Activated naive CD4-positive, alpha-beta T cell treated with anti-CD3 and anti-CD28 coated beads, Interleukin-2, amount 50 U/mL, for 72 hours (primary cell): ENCODE results near the gene MRPL37. TPM values are rescaled to one million over a fixed set of nuclear protein-coding genes. Genes with fewer than 3 reads are reported as not detected.

ENCODE experiments used
- ATAC-seq, 2 donors: fragments of 150-1000 bp; cut with Tn5 transposase; 2 replicates each; pipeline ENCODE4 v1.10.0; 2021; ENCODE audit warnings: mild to moderate bottlenecking in 2 of 2, moderate library complexity in 2 of 2
- DNase-seq, 2 donors: peaks; one replicate each; pipeline ENCODE4 v3.0.0; 2021 to 2022; ENCODE audit warnings: low spot score in 2 of 2
- H3K27ac Mint-ChIP-seq, 2 donors: one replicate each; pipeline ENCODE4 v1.8.0; 2022; ENCODE audit warnings: mild to moderate bottlenecking in 2 of 2, mixed read lengths in 2 of 2
- H3K36me3 Mint-ChIP-seq, 2 donors: one replicate each; pipeline ENCODE4 v1.8.0; 2022; ENCODE audit warnings: mixed read lengths in 2 of 2
- H3K9me3 Mint-ChIP-seq, 2 donors: one replicate each; pipeline ENCODE4 v1.8.0; 2022; ENCODE audit warnings: mixed read lengths in 2 of 2
- total RNA-seq, 2 donors: library from RNA; stranded (reverse); gene quantifications; one replicate each; pipeline ENCODE4 v1.2.3, GENCODE V29; 2022

The MRPL37 gene
- total RNA-seq, 2 donors from 2014 or later = 169 to 186 TPM

DNA sequence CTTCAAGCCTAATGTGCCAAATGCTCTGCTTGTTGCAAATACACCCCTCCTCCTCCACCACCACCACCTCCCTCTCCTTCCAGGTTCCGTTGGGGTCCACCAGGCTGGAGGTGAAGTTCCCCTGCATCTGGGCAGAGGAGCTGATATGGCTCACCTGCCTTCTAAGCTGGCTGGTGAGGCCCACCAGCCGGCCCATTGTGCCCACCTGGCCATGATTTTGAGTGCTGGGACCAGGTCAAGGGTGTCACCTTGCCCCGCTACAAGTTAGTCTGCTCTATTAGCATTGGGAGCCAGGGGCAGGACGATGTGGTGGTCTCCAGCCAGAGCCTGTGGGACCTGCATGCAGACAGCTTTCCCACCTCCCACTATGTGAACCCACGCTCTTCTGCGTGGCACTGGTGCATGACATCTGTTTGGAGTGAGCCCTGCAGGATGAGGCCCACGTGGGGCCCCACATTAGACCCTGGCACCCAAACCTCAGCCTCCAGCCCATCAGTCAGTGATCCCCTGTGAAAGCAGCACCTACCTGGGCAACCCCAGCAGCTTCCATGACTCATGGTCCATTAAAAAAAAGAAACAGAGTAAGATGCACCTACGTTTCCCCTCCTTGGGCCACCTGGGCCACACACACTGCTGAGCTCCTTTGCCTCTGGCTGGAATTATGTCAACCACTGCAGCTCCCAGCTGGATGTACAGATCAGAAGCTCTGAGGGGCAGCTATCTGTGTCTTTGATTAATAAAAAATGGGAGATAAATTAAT lies 31.6 kb upstream of the MRPL37 start:
- no peaks in the 10 kb centered on the region for H3K9me3 Mint-ChIP-seq
- H3K27ac Mint-ChIP-seq = peak overlapping the region in 1 of 2 donors; percentile 30

DNA sequence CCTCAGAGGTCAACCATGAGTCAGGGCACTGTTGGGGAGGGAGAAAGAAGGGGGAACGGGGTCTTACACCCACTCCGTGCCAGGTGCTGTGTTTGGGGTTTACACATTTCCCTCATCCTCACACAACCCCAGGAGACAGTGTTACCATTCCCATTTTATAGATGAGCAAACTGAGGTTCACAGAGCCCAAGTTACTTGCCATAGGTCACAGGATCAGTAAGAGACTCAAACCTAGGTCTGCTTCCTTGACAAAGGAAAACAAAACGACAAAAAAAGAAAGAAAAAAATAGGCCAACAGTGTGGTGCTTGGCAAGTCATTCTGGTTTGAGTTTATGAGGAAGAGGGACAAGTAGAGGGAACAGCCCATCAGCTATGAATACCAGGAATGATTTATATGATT lies 30.9 kb upstream of the MRPL37 start:
- DNase-seq = no peak
- ATAC-seq = no peak
- Mint-ChIP-seq H3K36me3 (no peaks in the 10 kb centered on the region), H3K27ac (peak overlapping the region in 1 of 2 donors; percentile 20), H3K9me3 (no peaks in the 10 kb centered on the region)

More for the DNA sequence above, 31.6 kb upstream of the MRPL37 start:
- no peaks in the 10 kb centered on the region for H3K36me3 Mint-ChIP-seq
- no peak for ATAC-seq
- DNase-seq = no peak

DNA sequence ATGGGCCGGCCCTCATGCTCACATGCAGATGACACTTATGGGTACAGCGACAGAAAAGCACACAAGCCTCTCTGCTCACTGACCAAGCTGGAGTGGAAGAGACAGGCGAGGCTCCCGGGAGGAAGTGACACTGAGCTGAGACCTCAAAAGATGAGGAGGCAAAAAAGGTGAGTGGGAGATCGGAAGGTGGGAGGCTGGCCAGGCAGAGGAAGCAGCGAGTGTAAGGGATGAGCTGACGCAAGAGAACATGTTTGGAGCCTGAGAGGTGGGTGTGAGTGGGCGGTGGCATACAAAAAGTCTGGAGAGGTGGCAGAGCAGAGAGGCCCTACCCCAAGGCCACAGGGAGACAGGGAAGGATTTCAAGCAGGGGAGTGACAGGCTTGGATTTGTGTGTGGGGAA lies 29.0 kb upstream of the MRPL37 start:
- no peak for ATAC-seq
- H3K27ac Mint-ChIP-seq = peak overlapping the region; percentile 72 to 86
- no peaks in the 10 kb centered on the region for H3K9me3 Mint-ChIP-seq
- no peak for DNase-seq
- no peaks in the 10 kb centered on the region for H3K36me3 Mint-ChIP-seq

DNA sequence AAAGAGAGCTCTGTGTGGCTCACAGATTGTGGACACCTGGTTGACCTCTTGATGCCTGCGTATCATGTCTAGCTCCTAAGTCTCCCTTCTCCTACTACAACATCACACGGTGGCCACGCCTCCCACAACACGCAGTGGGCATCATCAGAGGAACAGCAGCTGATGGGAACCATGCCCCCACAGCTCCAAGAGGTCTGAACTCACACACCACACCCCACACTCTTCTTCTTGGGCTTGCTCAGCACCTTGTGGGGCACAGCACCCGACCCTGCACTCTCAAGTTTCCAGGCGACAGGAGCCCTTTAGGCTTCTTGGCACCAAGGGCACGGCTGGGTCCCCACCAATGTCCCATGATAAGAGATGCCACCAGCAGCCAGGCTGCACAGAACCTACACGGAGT lies 28.4 kb upstream of the MRPL37 start:
- no peak for ATAC-seq
- Mint-ChIP-seq H3K36me3 (no peaks in the 10 kb centered on the region), H3K9me3 (no peaks in the 10 kb centered on the region), H3K27ac (no peak overlapping the region)
- no peak for DNase-seq

DNA sequence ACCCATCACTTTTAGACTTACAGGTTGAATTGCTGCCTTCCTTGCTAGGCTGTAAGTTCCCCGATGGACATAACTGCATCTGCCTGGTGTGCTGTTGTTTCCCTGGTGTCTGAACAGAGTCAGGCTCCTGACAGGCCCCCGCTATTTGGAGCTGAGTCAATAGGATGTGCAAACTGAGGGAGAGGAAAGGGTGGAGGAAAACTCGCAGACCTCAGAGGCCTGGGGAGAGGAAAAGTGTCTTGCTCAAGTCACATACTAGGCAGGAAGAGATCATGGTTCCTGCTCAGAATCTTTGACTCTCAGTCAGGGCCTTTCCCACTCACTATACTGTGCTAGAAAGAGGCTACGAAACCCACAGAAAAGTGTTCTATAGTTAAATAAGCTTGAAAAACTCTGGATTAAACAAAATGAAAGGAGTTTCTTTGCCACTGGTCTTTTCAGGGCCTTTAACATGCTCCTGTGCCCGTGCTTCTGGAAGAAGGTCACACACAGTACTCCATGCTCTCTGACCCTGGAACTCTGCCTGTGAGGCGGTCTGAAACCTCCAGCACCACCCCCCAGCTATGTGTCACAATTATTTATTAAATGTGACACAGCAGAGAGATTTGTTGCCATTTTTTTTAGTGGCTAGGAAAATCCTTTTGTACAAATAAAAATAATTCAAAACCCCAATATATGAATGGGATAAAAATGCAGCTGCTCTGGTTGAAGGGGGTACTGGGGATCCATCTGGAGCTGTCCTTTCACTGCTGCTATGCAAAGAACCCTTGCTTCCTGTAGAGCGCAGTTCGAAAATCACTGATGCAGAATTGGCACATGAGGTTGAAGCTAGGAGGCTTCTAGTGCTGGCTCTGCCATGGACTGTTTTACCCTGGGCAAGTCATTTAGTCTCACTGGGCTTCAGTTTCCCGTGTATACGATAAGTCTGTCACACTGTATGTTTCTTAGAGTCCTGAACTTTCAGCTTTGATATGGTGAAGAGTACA lies 27.1 kb upstream of the MRPL37 start:
- H3K9me3 Mint-ChIP-seq = no peaks in the 10 kb centered on the region

GRCh38 chr1:54173681-54174080 lies 26.3 kb upstream of the MRPL37 start:
- ATAC-seq (no peak), DNase-seq (no peak)
- Mint-ChIP-seq H3K36me3 (no peaks in the 10 kb centered on the region), H3K9me3 (no peaks in the 10 kb centered on the region), H3K27ac (no peak overlapping the region)

More for the DNA sequence above, 27.1 kb upstream of the MRPL37 start:
- Mint-ChIP-seq H3K36me3 (no peaks in the 10 kb centered on the region), H3K27ac (no peak overlapping the region)
- no peak for DNase-seq
- ATAC-seq = no peak

GRCh38 chr1:54174106-54174505 lies 25.9 kb upstream of the MRPL37 start:
- Mint-ChIP-seq H3K9me3 (no peaks in the 10 kb centered on the region), H3K36me3 (no peaks in the 10 kb centered on the region), H3K27ac (no peak overlapping the region)
- no peak for DNase-seq
- no peak for ATAC-seq

- H3K27ac Mint-ChIP-seq = peak overlapping the region in 1 of 2 donors; percentile 77
- no peaks in the 10 kb centered on the region for H3K9me3 Mint-ChIP-seq
- H3K36me3 Mint-ChIP-seq = no peaks in the 10 kb centered on the region
- ATAC-seq (no peak), DNase-seq (no peak)
These were observed 23.2 kb upstream of the MRPL37 start for GRCh38 chr1:54176621-54177327.

GRCh38 chr1:54177726-54178125 lies 22.2 kb upstream of the MRPL37 start:
- Mint-ChIP-seq H3K36me3 (no peaks in the 10 kb centered on the region), H3K9me3 (no peaks in the 10 kb centered on the region), H3K27ac (peak overlapping the region in 1 of 2 donors; percentile 82)
- ATAC-seq = no peak
- no peak for DNase-seq

DNA sequence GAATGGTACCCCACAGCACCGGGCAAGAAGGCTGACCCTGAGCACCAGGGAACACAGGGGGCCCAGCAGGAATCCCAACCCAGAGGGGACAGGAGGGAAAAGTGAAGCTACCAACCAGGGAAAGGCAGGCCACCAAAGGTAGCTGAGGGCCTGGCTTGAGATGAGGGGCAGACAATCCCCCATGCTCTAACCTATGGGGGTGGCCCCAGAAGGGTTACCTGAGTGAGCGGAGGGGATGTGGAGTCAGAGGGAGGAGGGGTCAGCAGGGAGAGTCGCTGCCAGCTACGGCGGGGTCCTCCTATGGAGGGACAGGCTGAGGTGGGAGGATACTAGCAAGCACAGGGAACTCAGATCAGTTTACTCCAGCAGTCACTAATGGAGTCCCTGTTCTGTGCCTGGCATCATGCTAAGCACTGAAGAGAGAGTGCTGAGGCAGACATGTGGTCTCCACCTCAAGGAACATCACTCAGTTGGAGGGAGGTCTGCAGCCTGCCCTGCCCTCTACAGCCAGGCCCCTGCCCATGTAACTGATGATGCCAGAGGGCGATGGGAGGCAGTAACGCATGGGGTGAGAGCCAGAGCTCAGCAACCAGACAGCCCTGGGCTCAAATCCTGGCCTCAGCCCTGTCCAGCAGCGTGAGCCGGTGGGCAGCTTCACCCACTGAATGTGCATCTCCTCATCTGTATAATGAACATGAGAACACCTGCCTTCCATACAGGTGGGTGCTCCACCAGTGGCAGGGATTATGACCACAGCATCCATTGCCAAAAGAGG lies 21.5 kb upstream of the MRPL37 start:
- DNase-seq (no peak), ATAC-seq (no peak)
- Mint-ChIP-seq H3K9me3 (no peaks in the 10 kb centered on the region), H3K27ac (no peak overlapping the region), H3K36me3 (no peaks in the 10 kb centered on the region)

- DNase-seq (no peak), ATAC-seq (no peak)
- Mint-ChIP-seq H3K36me3 (peaks cover 2% of the 10 kb centered on the region in 2 donors), H3K9me3 (no peaks in the 10 kb centered on the region), H3K27ac (peak overlapping the region in 1 of 2 donors; percentile 44)
These were observed 19.1 kb upstream of the MRPL37 start for GRCh38 chr1:54180701-54181360.

GRCh38 chr1:54186056-54186455 lies 13.9 kb upstream of the MRPL37 start:
- no peak for DNase-seq
- no peaks in the 10 kb centered on the region for H3K9me3 Mint-ChIP-seq
- no peak overlapping the region for H3K27ac Mint-ChIP-seq
- no peak for ATAC-seq
- H3K36me3 Mint-ChIP-seq = peaks cover 5 to 7% of the 10 kb centered on the region in 2 donors

- Mint-ChIP-seq H3K9me3 (no peaks in the 10 kb centered on the region), H3K36me3 (peaks cover 5 to 7% of the 10 kb centered on the region in 2 donors), H3K27ac (no peak overlapping the region)
- DNase-seq (no peak), ATAC-seq (no peak)
These were observed 11.7 kb upstream of the MRPL37 start for GRCh38 chr1:54188291-54188690.

DNA sequence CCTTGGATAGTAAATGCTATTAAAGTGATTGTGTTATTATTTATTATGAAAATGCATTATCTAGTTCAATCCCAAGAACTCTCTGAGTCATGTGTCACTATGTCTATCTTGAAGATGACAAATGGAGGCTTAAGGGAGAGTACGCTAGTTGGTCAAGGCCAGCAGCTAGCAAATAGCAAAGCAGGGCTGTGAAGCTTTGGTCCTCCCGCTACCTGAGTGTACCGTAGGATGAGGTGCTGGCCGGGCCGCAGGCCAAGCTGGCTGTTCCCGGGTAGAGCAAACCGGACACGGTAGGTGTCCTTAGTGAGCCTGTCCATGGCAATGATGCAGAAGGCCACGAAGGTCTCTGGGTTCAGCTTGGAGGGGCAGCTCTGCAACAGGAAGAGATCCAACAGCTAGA lies 9.4 kb upstream of the MRPL37 start:
- ATAC-seq (no peak), DNase-seq (no peak)
- no peaks in the 10 kb centered on the region for H3K9me3 Mint-ChIP-seq

GRCh38 chr1:54191525-54191924 lies 8.4 kb upstream of the MRPL37 start:
- ATAC-seq = no peak
- Mint-ChIP-seq H3K36me3 (no peaks in the 10 kb centered on the region), H3K9me3 (no peaks in the 10 kb centered on the region), H3K27ac (no peak overlapping the region)
- DNase-seq = no peak

More for the DNA sequence above, 9.4 kb upstream of the MRPL37 start:
- Mint-ChIP-seq H3K36me3 (peaks cover 5 to 7% of the 10 kb centered on the region in 2 donors), H3K27ac (no peak overlapping the region)

GRCh38 chr1:54193453-54193852 lies 6.5 kb upstream of the MRPL37 start:
- DNase-seq = no peak
- Mint-ChIP-seq H3K27ac (no peak overlapping the region), H3K36me3 (no peaks in the 10 kb centered on the region), H3K9me3 (no peaks in the 10 kb centered on the region)
- no peak for ATAC-seq
